ENCODE data around the gene MELK.

MELK gene

GRCh38 chr9:36665921-36666431, 93.3 kb downstream of the MELK start:
- DNase-seq (ENCODE audit: extremely low read depth in 1 of 2, low read depth in 1 of 2) = no peak

- no peak for DNase-seq (ENCODE audit: extremely low read depth in 1 of 2, low read depth in 1 of 2)
Measured at GRCh38 chr9:36671561-36671960, 98.9 kb downstream of the MELK start.

GRCh38 chr9:36676091-36676490, 103.4 kb downstream of the MELK start:
- no peak for DNase-seq (ENCODE audit: extremely low read depth in 1 of 2, low read depth in 1 of 2)

- DNase-seq (ENCODE audit: extremely low read depth in 1 of 2, low read depth in 1 of 2) = no peak
Measured at GRCh38 chr9:36676778-36677485, 104.2 kb downstream of the MELK start.

GRCh38 chr9:36677611-36678010, 104.9 kb downstream of the MELK start:
- DNase-seq (ENCODE audit: extremely low read depth in 1 of 2, low read depth in 1 of 2) = no peak

GRCh38 chr9:36679710-36680109, 107.0 kb downstream of the MELK start:
- DNase-seq (ENCODE audit: extremely low read depth in 1 of 2, low read depth in 1 of 2) = no peak

GRCh38 chr9:36686471-36686870, 113.8 kb downstream of the MELK start:
- no peak for DNase-seq (ENCODE audit: extremely low read depth in 1 of 2, low read depth in 1 of 2)

- DNase-seq (ENCODE audit: extremely low read depth in 1 of 2, low read depth in 1 of 2) = no peak
Measured at GRCh38 chr9:36690412-36691168, 117.9 kb downstream of the MELK start.

GRCh38 chr9:36691671-36692070, 119.0 kb downstream of the MELK start:
- DNase-seq (ENCODE audit: extremely low read depth in 1 of 2, low read depth in 1 of 2) = no peak

GRCh38 chr9:36698984-36699383, 126.3 kb downstream of the MELK start:
- DNase-seq (ENCODE audit: extremely low read depth in 1 of 2, low read depth in 1 of 2) = no peak

GRCh38 chr9:36704148-36704547, 131.5 kb downstream of the MELK start:
- DNase-seq (ENCODE audit: extremely low read depth in 1 of 2, low read depth in 1 of 2) = no peak

GRCh38 chr9:36713515-36714490, 141.1 kb downstream of the MELK start:
- no peak for DNase-seq (ENCODE audit: extremely low read depth in 1 of 2, low read depth in 1 of 2)

- no peak for DNase-seq (ENCODE audit: extremely low read depth in 1 of 2, low read depth in 1 of 2)
Measured at GRCh38 chr9:36716496-36716895, 143.8 kb downstream of the MELK start.

- DNase-seq (ENCODE audit: extremely low read depth in 1 of 2, low read depth in 1 of 2) = no peak
Measured at GRCh38 chr9:36717276-36717675, 144.6 kb downstream of the MELK start.

- DNase-seq (ENCODE audit: extremely low read depth in 1 of 2, low read depth in 1 of 2) = no peak
Measured at GRCh38 chr9:36718612-36719011, 145.9 kb downstream of the MELK start.

- no peak for DNase-seq (ENCODE audit: extremely low read depth in 1 of 2, low read depth in 1 of 2)
Measured at GRCh38 chr9:36720043-36720442, 147.3 kb downstream of the MELK start.

GRCh38 chr9:36721846-36722588, 149.3 kb downstream of the MELK start:
- DNase-seq (ENCODE audit: extremely low read depth in 1 of 2, low read depth in 1 of 2) = no peak

- DNase-seq (ENCODE audit: extremely low read depth in 1 of 2, low read depth in 1 of 2) = no peak
Measured at GRCh38 chr9:36725777-36726356, 153.2 kb downstream of the MELK start.

Measured in stimulated activated CD8-positive, alpha-beta memory T cell treated with anti-CD3 and anti-CD28 coated beads, Interleukin-7, amount 100 ng/mL, for 48 hours (primary cell).